Naive B cell (primary cell): Measurements from ENCODE around the gene SLC16A8. TPM values are rescaled to one million over a fixed set of nuclear protein-coding genes. Genes with fewer than 3 reads are reported as not detected.
A peak's percentile ranks its signal among the peaks of the same experiment; 100 is the strongest.

ENCODE experiments used
- ATAC-seq, 2 donors: fragments of 150-1000 bp; cut with Tn5 transposase; 2 replicates each; pipeline ENCODE4 v1.10.0; 2021; ENCODE audit warnings: low read depth in 2 of 2, mild to moderate bottlenecking in 2 of 2, moderate library complexity in 2 of 2
- DNase-seq: peaks from one replicate; pipeline ENCODE4 v3.0.0; 2022
- H3K27ac Mint-ChIP-seq, 6 donors: one replicate each; pipeline ENCODE4 v1.8.0; 2020 to 2022; ENCODE audit warnings: mild to moderate bottlenecking in 6 of 6, mixed read lengths in 6 of 6, moderate library complexity in 5 of 6, inconsistent platforms in 2 of 6
- H3K27me3 Mint-ChIP-seq, 3 donors: one replicate each; pipeline ENCODE4 v1.8.0; 2021 to 2022; ENCODE audit warnings: mixed read lengths in 3 of 3, mild to moderate bottlenecking in 1 of 3
- H3K36me3 Mint-ChIP-seq, 2 donors: one replicate each; pipeline ENCODE4 v1.8.0; 2020 to 2022; ENCODE audit warnings: mixed read lengths in 2 of 2, inconsistent platforms in 1 of 2, mild to moderate bottlenecking in 1 of 2
- H3K4me1 Mint-ChIP-seq, 3 donors: one replicate each; pipeline ENCODE4 v1.8.0; 2020 to 2022; ENCODE audit warnings: mixed read lengths in 3 of 3, inconsistent platforms in 1 of 3, mild to moderate bottlenecking in 1 of 3, moderate library complexity in 1 of 3
- H3K4me3 Mint-ChIP-seq, 8 donors: one replicate each; pipeline ENCODE4 v1.8.0; 2020 to 2022; ENCODE audit warnings: mild to moderate bottlenecking in 8 of 8, mixed read lengths in 8 of 8, moderate library complexity in 8 of 8, inconsistent platforms in 2 of 8
- H3K9me3 Mint-ChIP-seq, 7 donors: one replicate each; pipeline ENCODE4 v1.8.0; 2020 to 2022; ENCODE audit warnings: mixed read lengths in 7 of 7, mild to moderate bottlenecking in 5 of 7, inconsistent platforms in 2 of 7, moderate library complexity in 1 of 7
- polyA plus RNA-seq, 6 donors: library from polyadenylated mRNA; unstranded; fragments of 300-500 nt; fragmentation: Illumina TruSeq; gene quantifications; one replicate each; pipeline ENCODE4 v1.2.3, GENCODE V29; 2021; ENCODE audit warnings: low read depth in 6 of 6

Gene SLC16A8
- polyA plus RNA-seq, 6 donors from 2014 or later = not detected

- H3K9me3 Mint-ChIP-seq = no peaks in the 10 kb centered on the region
- H3K27ac Mint-ChIP-seq = peak overlapping the region in 1 of 6 donors; percentile 56
- peak in 1 of 2 donors; percentile 20 for ATAC-seq
- H3K27me3 Mint-ChIP-seq = no peaks in the 10 kb centered on the region
- H3K36me3 Mint-ChIP-seq = peaks cover 0 to 7% of the 10 kb centered on the region in 2 donors
- no peak for DNase-seq
- peak overlapping the region in 1 of 8 donors; percentile 1 for H3K4me3 Mint-ChIP-seq
- H3K4me1 Mint-ChIP-seq = peaks cover 5 to 10% (median 7%) of the 10 kb centered on the region in 3 donors
Measured at GRCh38 chr22:38108561-38109319, 24.8 kb upstream of the SLC16A8 start.

GRCh38 chr22:38107692-38108515 lies 23.9 kb upstream of the SLC16A8 start:
- Mint-ChIP-seq H3K27ac (no peak overlapping the region), H3K27me3 (no peaks in the 10 kb centered on the region), H3K36me3 (peaks cover 0 to 4% of the 10 kb centered on the region in 2 donors), H3K4me3 (peak overlapping the region in 1 of 8 donors; percentile 15), H3K4me1 (peaks cover 3 to 10% (median 7%) of the 10 kb centered on the region in 3 donors), H3K9me3 (no peaks in the 10 kb centered on the region)
- DNase-seq (no peak), ATAC-seq (no peak)

GRCh38 chr22:38106814-38107578 lies 23.0 kb upstream of the SLC16A8 start:
- peaks cover 0 to 10% (median 7%) of the 10 kb centered on the region in 3 donors for H3K4me1 Mint-ChIP-seq
- H3K9me3 Mint-ChIP-seq = no peaks in the 10 kb centered on the region
- no peaks in the 10 kb centered on the region for H3K36me3 Mint-ChIP-seq
- H3K27ac Mint-ChIP-seq = peak overlapping the region in 1 of 6 donors; percentile 62
- no peaks in the 10 kb centered on the region for H3K27me3 Mint-ChIP-seq
- DNase-seq (no peak), ATAC-seq (no peak)
- H3K4me3 Mint-ChIP-seq = no peak overlapping the region

GRCh38 chr22:38104084-38104483 lies 20.1 kb upstream of the SLC16A8 start:
- H3K27ac Mint-ChIP-seq = no peak overlapping the region
- no peaks in the 10 kb centered on the region for H3K9me3 Mint-ChIP-seq
- ATAC-seq = no peak
- H3K36me3 Mint-ChIP-seq = no peaks in the 10 kb centered on the region
- peaks cover 0 to 10% (median 9%) of the 10 kb centered on the region in 3 donors for H3K4me1 Mint-ChIP-seq
- no peaks in the 10 kb centered on the region for H3K27me3 Mint-ChIP-seq
- no peak for DNase-seq
- H3K4me3 Mint-ChIP-seq = no peak overlapping the region

- Mint-ChIP-seq H3K4me1 (peaks cover 0 to 9% (median 9%) of the 10 kb centered on the region in 3 donors), H3K36me3 (no peaks in the 10 kb centered on the region), H3K9me3 (no peaks in the 10 kb centered on the region), H3K4me3 (no peak overlapping the region), H3K27ac (no peak overlapping the region), H3K27me3 (no peaks in the 10 kb centered on the region)
- no peak for ATAC-seq
- DNase-seq = no peak
Measured at GRCh38 chr22:38103641-38104040, 19.7 kb upstream of the SLC16A8 start.

GRCh38 chr22:38098410-38099249 lies 14.6 kb upstream of the SLC16A8 start:
- Mint-ChIP-seq H3K27ac (peak overlapping the region in 1 of 6 donors; percentile 13), H3K4me3 (peak overlapping the region in 1 of 8 donors; percentile 16), H3K27me3 (no peaks in the 10 kb centered on the region), H3K9me3 (no peaks in the 10 kb centered on the region), H3K4me1 (peaks cover 0 to 5% (median 0%) of the 10 kb centered on the region in 3 donors), H3K36me3 (peaks cover 4 to 12% of the 10 kb centered on the region in 2 donors)
- DNase-seq (no peak), ATAC-seq (no peak)

GRCh38 chr22:38097557-38098409 lies 13.8 kb upstream of the SLC16A8 start:
- H3K27me3 Mint-ChIP-seq = no peaks in the 10 kb centered on the region
- H3K36me3 Mint-ChIP-seq = peaks cover 4 to 12% of the 10 kb centered on the region in 2 donors
- DNase-seq (no peak), ATAC-seq (no peak)
- H3K4me3 Mint-ChIP-seq = no peak overlapping the region
- peaks cover 0 to 5% (median 0%) of the 10 kb centered on the region in 3 donors for H3K4me1 Mint-ChIP-seq
- H3K9me3 Mint-ChIP-seq = no peaks in the 10 kb centered on the region
- H3K27ac Mint-ChIP-seq = no peak overlapping the region

GRCh38 chr22:38097058-38097457 lies 13.1 kb upstream of the SLC16A8 start:
- Mint-ChIP-seq H3K36me3 (peaks cover 4 to 12% of the 10 kb centered on the region in 2 donors), H3K4me1 (peaks cover 0 to 5% (median 0%) of the 10 kb centered on the region in 3 donors), H3K4me3 (no peak overlapping the region), H3K27me3 (no peaks in the 10 kb centered on the region), H3K9me3 (no peaks in the 10 kb centered on the region), H3K27ac (no peak overlapping the region)
- DNase-seq = no peak
- no peak for ATAC-seq

- no peaks in the 10 kb centered on the region for H3K9me3 Mint-ChIP-seq
Measured at GRCh38 chr22:38089474-38089851, 5.5 kb upstream of the SLC16A8 start.

GRCh38 chr22:38088629-38089473 lies 4.9 kb upstream of the SLC16A8 start:
- Mint-ChIP-seq H3K36me3 (peaks cover 0 to 11% of the 10 kb centered on the region in 2 donors), H3K27ac (no peak overlapping the region), H3K4me3 (no peak overlapping the region), H3K9me3 (no peaks in the 10 kb centered on the region), H3K4me1 (no peaks in the 10 kb centered on the region), H3K27me3 (peaks cover 14 to 29% (median 20%) of the 10 kb centered on the region in 3 donors)
- no peak for ATAC-seq
- DNase-seq = no peak

More at GRCh38 chr22:38089474-38089851, 5.5 kb upstream of the SLC16A8 start:
- no peaks in the 10 kb centered on the region for H3K4me1 Mint-ChIP-seq
- DNase-seq (no peak), ATAC-seq (no peak)
- H3K4me3 Mint-ChIP-seq = peak overlapping the region in 1 of 8 donors; percentile 61
- peaks cover 0 to 11% of the 10 kb centered on the region in 2 donors for H3K36me3 Mint-ChIP-seq
- H3K27ac Mint-ChIP-seq = no peak overlapping the region
- H3K27me3 Mint-ChIP-seq = peaks cover 14 to 28% (median 20%) of the 10 kb centered on the region in 3 donors

- H3K9me3 Mint-ChIP-seq = no peaks in the 10 kb centered on the region
- peaks cover 0 to 11% of the 10 kb centered on the region in 2 donors for H3K36me3 Mint-ChIP-seq
- peaks cover 14 to 39% (median 25%) of the 10 kb centered on the region in 3 donors for H3K27me3 Mint-ChIP-seq
- H3K4me1 Mint-ChIP-seq = peaks cover 0 to 2% (median 0%) of the 10 kb centered on the region in 3 donors
- DNase-seq (no peak), ATAC-seq (no peak)
- no peak overlapping the region for H3K4me3 Mint-ChIP-seq
- H3K27ac Mint-ChIP-seq = peak overlapping the region in 1 of 6 donors; percentile 37
Measured at GRCh38 chr22:38087855-38088254, 3.9 kb upstream of the SLC16A8 start.
